PC-3 (cell line): ENCODE data around the gene ST3GAL3. TPM values are rescaled to one million over a fixed set of nuclear protein-coding genes. Genes with fewer than 3 reads are reported as not detected.
A peak's percentile ranks its signal among the peaks of the same experiment; 100 is the strongest.

ENCODE experiments used
- ATAC-seq: fragments of 200-7000 bp; cut with Tn5 transposase; 2 replicates; pipeline ENCODE4 v1.9.1; 2020; ENCODE audit warnings: mild to moderate bottlenecking, moderate library complexity
- BruUV-seq: library from RNA; stranded (reverse); fragments of 400-500 nt; replicated peaks from 2 replicates; lab custom pipeline; 2021; lab: Mats Ljungman, UMichigan
- CTCF ChIA-PET: fragments of 300-600 bp; sonication (Branson Sonifier 250); formaldehyde crosslinking; loops from one replicate; lab custom pipeline; 2022; ENCODE audit warnings: antibody characterized with exemption; lab: Charles Lee
- POLR2A ChIA-PET: fragments of 300-600 bp; sonication (Branson Sonifier 250); formaldehyde crosslinking; loops from one replicate; lab custom pipeline; 2022; ENCODE audit warnings: antibody characterized with exemption; ENCODE audit not compliant: unreplicated experiment; lab: Charles Lee
- DNase-seq: peaks from one replicate; pipeline ENCODE4 v3.0.0-alpha.2; 2015
- H2AFZ ChIP-seq: fragments of 300-600 bp; sonication (generic); 2 replicates; pipeline ENCODE4 v1.6.0; 2016; ENCODE audit warnings: antibody characterized with exemption, low read length
- H3F3A ChIP-seq: fragments of 300-600 bp; sonication (generic); one replicate; pipeline ENCODE4 v1.6.0; 2017; ENCODE audit warnings: antibody characterized with exemption, low read length, control low read depth, mild to moderate bottlenecking; ENCODE audit not compliant: unreplicated experiment
- H3K27ac ChIP-seq: fragments of 300-600 bp; sonication (generic); 2 replicates; pipeline ENCODE4 v1.5.1; 2016; ENCODE audit warnings: mild to moderate bottlenecking, low read length
- H3K27me3 ChIP-seq: fragments of 300-600 bp; sonication (generic); 2 replicates; pipeline ENCODE4 v1.6.1; 2016; ENCODE audit warnings: low read length, mixed read lengths
- H3K36me3 ChIP-seq: fragments of 300-600 bp; sonication (generic); 2 replicates; pipeline ENCODE4 v1.6.1; 2016; ENCODE audit warnings: low read depth, mixed run types, low read length, mixed read lengths
- H3K4me1 ChIP-seq: fragments of 300-600 bp; sonication (generic); 2 replicates; pipeline ENCODE4 v1.5.1; 2016; ENCODE audit warnings: low read length; ENCODE audit not compliant: insufficient read depth
- H3K4me2 ChIP-seq: fragments of 300-600 bp; sonication (generic); 2 replicates; pipeline ENCODE4 v1.6.0; 2016; ENCODE audit warnings: low read length
- H3K4me3 ChIP-seq: fragments of 300-600 bp; sonication (generic); 2 replicates; pipeline ENCODE4 v1.5.1; 2016; ENCODE audit warnings: mild to moderate bottlenecking, low read length, mixed read lengths
- H3K79me2 ChIP-seq: fragments of 300-600 bp; sonication (generic); 2 replicates; pipeline ENCODE4 v1.6.1; 2017; ENCODE audit warnings: low read length, mixed read lengths
- H3K9ac ChIP-seq: fragments of 300-600 bp; sonication (generic); 2 replicates; pipeline ENCODE4 v1.6.0; 2016; ENCODE audit warnings: mild to moderate bottlenecking, low read length
- H3K9me2 ChIP-seq: fragments of 300-600 bp; sonication (generic); replicated peaks from 2 replicates; pipeline ENCODE4 v1.6.1; 2016; ENCODE audit warnings: mixed run types, low read length, mixed read lengths
- H3K9me3 ChIP-seq: fragments of 300-600 bp; sonication (generic); 2 replicates; pipeline ENCODE4 v1.6.1; 2016; ENCODE audit warnings: low read length, mixed read lengths
- H4K20me1 ChIP-seq: fragments of 300-600 bp; sonication (generic); 2 replicates; pipeline ENCODE4 v1.6.1; 2016; ENCODE audit warnings: low read length, mixed read lengths
- EZH2 ChIP-seq: fragments of 300-600 bp; sonication (generic); IDR thresholded peaks from one replicate; pipeline ENCODE4 v1.6.1; 2017; ENCODE audit warnings: antibody characterized with exemption, mild to moderate bottlenecking, low read length; ENCODE audit not compliant: unreplicated experiment
- EZH2phosphoT487 ChIP-seq: fragments of 300-600 bp; sonication (generic); IDR thresholded peaks from 2 replicates; pipeline ENCODE4 v1.6.1; 2018; ENCODE audit warnings: mild to moderate bottlenecking, antibody characterized with exemption, low read length, borderline replicate concordance
- intact Hi-C: fragments of 100-400 bp; cut with micrococcal nuclease; formaldehyde crosslinking; loops from 2 replicates; pipeline ENCODE4 v1.9.0; 2023
- total RNA-seq: library from RNA; depleted of rRNA; stranded (reverse); fragments of >200 nt; gene quantifications from 2 replicates; pipeline ENCODE4 v1.2.3, GENCODE V29; 2014
- TF ChIP-seq, protein P1 (sequence below): fragments of 300-600 bp; sonication (generic); conservative IDR thresholded peaks from 2 replicates; pipeline ENCODE4 v1.5.1; 2017; ENCODE audit warnings: antibody characterized with exemption, low read depth, mild to moderate bottlenecking, low read length

The ST3GAL3 gene
- total RNA-seq, 1 experiment from 2014 or later: 9.0 TPM

DNA sequence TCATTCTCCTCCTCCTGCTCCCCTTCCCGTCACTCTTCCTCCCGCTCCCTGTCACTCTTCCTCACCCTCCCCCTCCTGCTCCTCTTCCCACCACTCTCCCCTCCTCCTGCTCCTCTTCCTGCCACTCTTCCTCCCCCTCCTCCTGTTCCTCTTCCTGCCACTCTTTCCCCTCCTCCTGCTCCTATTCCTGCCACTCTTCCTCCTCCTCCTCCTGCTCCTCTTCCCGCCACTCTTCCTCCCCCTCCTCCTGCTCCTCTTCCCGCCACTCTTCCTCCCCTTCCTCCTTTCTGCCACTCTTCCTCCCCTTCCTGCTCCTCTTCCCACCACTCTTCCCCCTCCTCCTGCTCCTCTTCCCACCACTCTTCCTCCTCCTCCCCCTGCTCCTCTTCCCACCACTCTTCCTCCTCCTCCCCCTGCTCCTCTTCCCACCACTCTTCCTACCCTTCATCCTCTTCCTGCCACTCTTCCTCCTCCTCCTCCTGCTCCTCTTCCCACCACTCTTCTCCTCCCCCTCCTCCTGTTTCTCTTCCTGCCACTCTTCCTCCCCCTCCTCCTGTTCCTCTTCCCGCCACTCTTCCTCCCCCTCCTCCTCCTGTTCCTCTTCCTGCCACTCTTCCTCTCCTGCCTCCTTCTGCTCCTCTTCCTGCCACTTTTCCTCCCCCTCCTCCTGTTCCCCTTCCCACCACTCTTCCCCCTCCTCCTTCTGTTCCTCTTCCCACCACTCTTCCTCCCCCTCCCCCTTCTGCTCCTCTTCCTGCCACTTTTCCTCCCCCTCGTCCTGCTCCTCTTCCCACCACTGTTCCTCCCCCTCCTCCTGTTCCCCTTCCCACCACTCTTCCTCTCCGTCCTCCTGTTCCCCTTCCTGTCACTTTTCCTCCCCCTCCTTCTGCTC, 197.6 kb downstream of the ST3GAL3 start:
- H3K4me1 ChIP-seq: no peaks in the 10 kb centered on the region
- H3K9me2 ChIP-seq: no peaks in the 10 kb centered on the region
- no TSS peak for BruUV-seq
- H3K27me3 ChIP-seq: no peaks in the 10 kb centered on the region
- H3K4me3 ChIP-seq: no peak overlapping the region
- no peaks in the 10 kb centered on the region for H4K20me1 ChIP-seq
- ChIA-PET POLR2A (no interaction called here), CTCF (no interaction called here)
- H3K27ac ChIP-seq: no peak overlapping the region
- H3K9me3 ChIP-seq: no peaks in the 10 kb centered on the region
- H3K36me3 ChIP-seq: no peaks in the 10 kb centered on the region
- H3F3A ChIP-seq: no peaks in the 10 kb centered on the region
- intact Hi-C loops: no loop called here
- H2AFZ ChIP-seq: no peak overlapping the region
- no peak for DNase-seq
- H3K9ac ChIP-seq: no peak overlapping the region
- no peak for ATAC-seq
- H3K4me2 ChIP-seq: no peak overlapping the region
- no peaks in the 10 kb centered on the region for H3K79me2 ChIP-seq
- TF ChIP-seq EZH2phosphoT487: no peak

DNA sequence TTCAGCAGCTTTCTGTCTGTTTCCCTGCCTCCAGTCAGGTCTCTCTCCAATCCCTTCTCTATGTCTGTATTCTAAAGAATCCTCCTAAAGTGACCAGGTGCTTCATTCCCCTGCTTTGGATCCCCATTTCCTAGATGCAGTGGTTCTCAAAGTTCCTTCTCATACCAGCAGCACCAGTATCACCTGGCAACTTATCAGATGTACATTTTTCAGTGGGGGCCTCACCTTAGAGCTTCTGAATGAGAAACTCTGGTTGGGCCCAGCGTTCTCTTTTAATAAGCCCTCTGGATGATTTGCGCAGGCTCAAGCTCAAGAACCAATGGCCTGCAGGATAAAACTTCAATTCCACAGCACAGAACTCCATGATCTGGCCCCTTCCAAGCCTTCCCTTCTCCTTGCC, 200.9 kb downstream of the ST3GAL3 start:
- ChIA-PET CTCF (no interaction called here), POLR2A (no interaction called here)
- no peak overlapping the region for H3K27ac ChIP-seq
- no peak overlapping the region for H3K9ac ChIP-seq
- no peaks in the 10 kb centered on the region for H3K27me3 ChIP-seq
- no peak overlapping the region for H2AFZ ChIP-seq
- H3K9me3 ChIP-seq: no peaks in the 10 kb centered on the region
- H3K79me2 ChIP-seq: no peaks in the 10 kb centered on the region
- no peak overlapping the region for H3K4me2 ChIP-seq
- no TSS peak for BruUV-seq
- DNase-seq (no peak), ATAC-seq (no peak)
- no peaks in the 10 kb centered on the region for H3K9me2 ChIP-seq
- TF ChIP-seq EZH2 (no peak), EZH2phosphoT487 (no peak)
- TF ChIP-seq, protein P1, sequence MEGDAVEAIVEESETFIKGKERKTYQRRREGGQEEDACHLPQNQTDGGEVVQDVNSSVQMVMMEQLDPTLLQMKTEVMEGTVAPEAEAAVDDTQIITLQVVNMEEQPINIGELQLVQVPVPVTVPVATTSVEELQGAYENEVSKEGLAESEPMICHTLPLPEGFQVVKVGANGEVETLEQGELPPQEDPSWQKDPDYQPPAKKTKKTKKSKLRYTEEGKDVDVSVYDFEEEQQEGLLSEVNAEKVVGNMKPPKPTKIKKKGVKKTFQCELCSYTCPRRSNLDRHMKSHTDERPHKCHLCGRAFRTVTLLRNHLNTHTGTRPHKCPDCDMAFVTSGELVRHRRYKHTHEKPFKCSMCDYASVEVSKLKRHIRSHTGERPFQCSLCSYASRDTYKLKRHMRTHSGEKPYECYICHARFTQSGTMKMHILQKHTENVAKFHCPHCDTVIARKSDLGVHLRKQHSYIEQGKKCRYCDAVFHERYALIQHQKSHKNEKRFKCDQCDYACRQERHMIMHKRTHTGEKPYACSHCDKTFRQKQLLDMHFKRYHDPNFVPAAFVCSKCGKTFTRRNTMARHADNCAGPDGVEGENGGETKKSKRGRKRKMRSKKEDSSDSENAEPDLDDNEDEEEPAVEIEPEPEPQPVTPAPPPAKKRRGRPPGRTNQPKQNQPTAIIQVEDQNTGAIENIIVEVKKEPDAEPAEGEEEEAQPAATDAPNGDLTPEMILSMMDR: no peak
- H3F3A ChIP-seq: no peaks in the 10 kb centered on the region
- no peak overlapping the region for H3K4me3 ChIP-seq
- no peaks in the 10 kb centered on the region for H4K20me1 ChIP-seq
- H3K36me3 ChIP-seq: no peaks in the 10 kb centered on the region
- no peaks in the 10 kb centered on the region for H3K4me1 ChIP-seq
- intact Hi-C loops: no loop called here

DNA sequence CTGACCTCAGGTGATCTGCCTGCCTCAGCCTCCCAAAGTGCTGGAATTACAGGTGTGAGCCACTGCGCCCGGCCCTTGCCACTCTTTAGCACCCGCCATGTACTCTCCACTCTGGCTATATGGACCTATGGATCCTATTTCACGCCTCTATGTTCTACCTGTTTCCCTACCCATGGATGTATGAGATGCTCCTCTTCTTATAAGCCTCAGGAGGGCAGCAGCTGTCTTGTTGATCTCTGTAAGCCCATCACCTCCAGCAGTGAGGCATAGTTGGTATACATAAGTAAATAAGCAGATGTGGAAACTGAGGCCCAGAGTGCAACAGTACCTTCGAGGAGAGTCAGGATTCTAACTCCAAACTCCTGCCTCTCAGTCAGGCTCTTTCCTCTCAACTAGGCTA, 201.5 kb downstream of the ST3GAL3 start:
- Histone ChIP-seq H3K79me2 (no peaks in the 10 kb centered on the region), H2AFZ (no peak overlapping the region), H3K9me2 (no peaks in the 10 kb centered on the region), H3K4me1 (no peaks in the 10 kb centered on the region), H3K9me3 (no peaks in the 10 kb centered on the region), H3F3A (no peaks in the 10 kb centered on the region), H3K9ac (no peak overlapping the region), H3K4me3 (no peak overlapping the region), H3K36me3 (no peaks in the 10 kb centered on the region), H3K4me2 (no peak overlapping the region), H3K27me3 (no peaks in the 10 kb centered on the region), H4K20me1 (no peaks in the 10 kb centered on the region), H3K27ac (no peak overlapping the region)
- DNase-seq (no peak), ATAC-seq (no peak)
- CTCF ChIA-PET: no interaction called here
- no peak for TF ChIP-seq EZH2
- TF ChIP-seq, protein P1: peak; percentile 38; the same call in 1 of the 2 replicates
- POLR2A ChIA-PET: no interaction called here
- BruUV-seq: no TSS peak
- intact Hi-C loops: no loop called here
